GM10266 (cell line): ENCODE data around the gene VSIR.
A peak's percentile ranks its signal among the peaks of the same experiment; 100 is the strongest.

Source experiments
- DNase-seq: peaks from one replicate; pipeline ENCODE4 v3.0.0; 2012; ENCODE audit errors: extremely low spot score
- TF ChIP-seq, protein P1 (sequence below): IDR thresholded peaks from 2 replicates; pipeline ENCODE4 v1.5.1; 2012; ENCODE audit warnings: mild to moderate bottlenecking, low read depth; ENCODE audit not compliant: control insufficient read depth, insufficient read depth; ENCODE audit errors: missing control alignments

The VSIR gene

DNA sequence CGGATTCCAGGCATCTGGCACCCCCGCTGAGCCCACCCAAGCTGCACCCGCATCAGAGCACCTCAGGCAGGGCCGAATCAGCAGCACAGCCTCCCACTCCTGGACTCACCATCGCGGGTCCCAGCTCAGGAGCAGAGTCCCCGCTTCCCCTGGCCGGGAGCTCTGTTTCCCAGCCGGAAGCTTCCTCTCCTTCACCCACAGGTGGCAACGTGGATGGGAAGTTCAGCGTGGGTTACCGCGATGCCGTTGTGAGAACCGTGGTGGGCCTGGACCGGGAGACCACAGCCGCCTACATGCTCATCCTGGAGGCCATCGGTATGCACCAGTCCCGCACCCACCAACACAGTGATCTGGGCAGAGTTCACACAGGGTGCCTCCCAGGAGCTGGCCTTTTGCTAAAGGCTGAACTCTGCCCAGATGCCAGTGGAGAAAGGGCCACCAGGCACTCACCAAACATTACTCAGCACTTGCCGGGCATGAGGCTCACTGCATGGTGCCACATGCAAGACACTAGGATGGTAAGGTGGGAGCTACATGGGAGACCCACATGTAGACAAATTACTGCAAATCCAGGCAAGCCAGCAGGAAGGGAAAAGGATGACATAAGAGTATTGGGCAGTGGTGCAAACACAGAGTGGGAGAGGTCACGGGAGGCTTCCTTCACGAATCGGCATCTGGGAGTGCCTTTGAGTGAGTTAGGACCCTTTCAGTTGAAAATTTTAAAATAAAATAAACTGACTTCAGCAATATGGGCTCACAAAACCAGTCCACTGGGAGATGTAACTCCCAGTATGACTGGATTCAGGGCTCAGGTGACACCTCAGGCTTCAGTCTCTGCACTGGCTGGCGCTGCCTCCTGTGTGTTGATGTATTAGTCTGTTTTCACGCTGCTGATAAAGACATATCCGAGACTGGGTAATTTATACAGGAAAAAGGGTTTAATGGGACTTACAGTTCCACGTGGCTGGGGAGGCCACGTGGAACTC, 64.1 kb downstream of the VSIR start:
- TF ChIP-seq, protein P1, sequence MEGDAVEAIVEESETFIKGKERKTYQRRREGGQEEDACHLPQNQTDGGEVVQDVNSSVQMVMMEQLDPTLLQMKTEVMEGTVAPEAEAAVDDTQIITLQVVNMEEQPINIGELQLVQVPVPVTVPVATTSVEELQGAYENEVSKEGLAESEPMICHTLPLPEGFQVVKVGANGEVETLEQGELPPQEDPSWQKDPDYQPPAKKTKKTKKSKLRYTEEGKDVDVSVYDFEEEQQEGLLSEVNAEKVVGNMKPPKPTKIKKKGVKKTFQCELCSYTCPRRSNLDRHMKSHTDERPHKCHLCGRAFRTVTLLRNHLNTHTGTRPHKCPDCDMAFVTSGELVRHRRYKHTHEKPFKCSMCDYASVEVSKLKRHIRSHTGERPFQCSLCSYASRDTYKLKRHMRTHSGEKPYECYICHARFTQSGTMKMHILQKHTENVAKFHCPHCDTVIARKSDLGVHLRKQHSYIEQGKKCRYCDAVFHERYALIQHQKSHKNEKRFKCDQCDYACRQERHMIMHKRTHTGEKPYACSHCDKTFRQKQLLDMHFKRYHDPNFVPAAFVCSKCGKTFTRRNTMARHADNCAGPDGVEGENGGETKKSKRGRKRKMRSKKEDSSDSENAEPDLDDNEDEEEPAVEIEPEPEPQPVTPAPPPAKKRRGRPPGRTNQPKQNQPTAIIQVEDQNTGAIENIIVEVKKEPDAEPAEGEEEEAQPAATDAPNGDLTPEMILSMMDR = no peak
- no peak for DNase-seq

DNA sequence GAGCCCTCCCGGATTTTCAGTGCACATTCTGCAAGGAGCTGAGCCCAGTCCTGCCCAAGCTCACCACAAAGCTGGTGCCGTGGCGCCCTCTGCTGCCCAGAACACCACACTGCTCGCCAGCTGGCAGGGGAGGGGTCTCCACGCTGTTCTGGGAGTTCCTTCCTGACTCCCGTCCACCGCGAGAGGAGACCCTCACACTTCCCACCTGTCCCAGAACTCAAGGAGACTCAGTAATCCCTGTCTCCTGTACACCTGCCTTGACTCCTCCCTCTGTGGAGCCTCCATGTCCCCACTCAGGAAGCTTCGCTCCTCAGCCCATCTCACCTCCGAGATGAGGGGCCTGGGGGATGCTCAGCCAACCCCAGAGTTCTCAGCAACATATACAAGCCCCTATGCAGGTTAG, 65.0 kb downstream of the VSIR start:
- TF ChIP-seq, protein P1 = peak; percentile 95
- peak; percentile 77 for DNase-seq

DNA sequence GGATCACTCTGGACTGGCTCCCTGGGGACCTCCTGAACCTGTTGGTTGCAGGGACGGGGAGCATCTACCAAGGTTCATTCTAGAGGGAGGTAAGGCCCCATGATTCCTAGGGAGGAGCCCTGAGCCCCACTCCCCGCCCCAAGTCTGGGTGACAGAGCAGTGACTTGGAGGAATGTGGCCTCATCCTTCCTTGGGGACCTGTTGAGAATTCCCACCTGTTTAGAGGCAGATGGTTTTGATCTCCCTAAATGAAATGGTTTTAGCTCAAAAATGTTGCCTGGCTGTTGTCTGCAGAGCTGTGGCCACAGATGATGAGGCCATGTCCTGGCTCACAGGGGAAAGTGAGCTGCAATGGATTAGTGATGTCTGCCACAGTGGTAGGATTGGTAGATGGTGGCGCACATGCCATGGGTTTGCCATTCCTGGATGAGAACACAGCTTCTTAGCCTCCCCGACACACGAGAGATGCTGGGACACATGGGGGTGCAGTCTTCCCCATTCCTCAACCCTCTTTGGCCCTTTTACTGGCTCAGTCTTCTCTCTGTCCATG, 66.0 kb downstream of the VSIR start:
- DNase-seq = no peak
- TF ChIP-seq, protein P1 = no peak

DNA sequence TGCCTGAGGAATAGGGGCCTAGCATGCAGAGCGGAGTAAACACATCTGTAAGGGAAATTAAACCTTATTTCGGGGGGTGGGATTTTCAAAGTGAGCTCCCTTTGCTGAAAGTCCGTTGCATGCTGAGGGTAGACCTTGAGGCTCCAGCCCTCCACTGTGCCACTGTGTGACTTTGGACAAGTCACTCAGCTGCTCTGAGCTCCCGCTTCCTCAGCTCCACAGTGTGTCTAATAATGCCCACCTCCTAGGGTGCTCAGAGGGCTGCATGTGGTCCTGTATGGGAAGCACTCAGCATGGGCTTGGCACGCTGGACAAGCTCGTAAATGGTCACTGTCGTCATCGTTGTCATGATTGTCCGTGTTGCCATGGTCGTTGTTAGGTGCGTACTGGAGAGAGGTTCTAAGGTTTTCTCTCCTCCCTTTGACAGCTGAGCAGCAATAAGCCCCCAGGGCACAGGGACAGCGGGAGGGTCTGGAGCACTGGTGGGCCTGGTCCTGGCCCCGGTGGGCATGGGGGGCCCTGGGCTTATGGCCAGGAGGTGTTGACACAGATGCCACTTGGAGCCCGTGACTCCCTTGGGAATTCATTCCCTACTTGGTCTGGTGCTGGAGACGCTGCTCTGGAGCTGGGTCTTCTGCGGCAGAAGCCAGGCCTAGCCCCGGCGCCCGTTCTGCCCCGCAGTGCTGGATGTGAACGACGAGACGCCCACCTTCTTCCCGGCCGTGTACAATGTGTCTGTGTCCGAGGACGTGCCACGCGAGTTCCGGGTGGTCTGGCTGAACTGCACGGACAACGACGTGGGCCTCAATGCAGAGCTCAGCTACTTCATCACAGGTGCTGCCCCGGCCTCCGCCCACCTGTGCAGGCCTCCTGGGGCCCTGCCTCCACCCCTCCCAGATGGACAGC, 66.9 kb downstream of the VSIR start:
- TF ChIP-seq, protein P1 = no peak
- DNase-seq = no peak

DNA sequence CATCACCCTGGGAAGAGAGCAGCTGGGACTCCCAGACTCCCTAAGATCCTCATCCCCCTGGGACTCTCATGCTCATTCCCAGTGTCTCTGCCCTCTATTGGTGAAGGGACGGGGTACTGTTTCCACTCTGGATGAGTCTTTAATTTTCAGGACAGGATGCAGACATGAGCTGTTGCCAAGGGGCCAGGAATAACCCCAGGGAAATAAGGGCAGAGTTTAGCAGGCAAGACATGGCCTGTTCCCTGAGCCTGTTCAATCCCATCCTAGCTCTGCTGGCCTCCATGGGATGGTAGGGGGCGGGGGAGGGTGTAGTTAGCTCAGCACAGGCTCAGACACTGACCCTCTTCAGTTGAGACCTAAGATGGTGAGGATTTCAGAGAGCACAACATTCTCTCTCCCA, 67.7 kb downstream of the VSIR start:
- TF ChIP-seq, protein P1 = no peak
- no peak for DNase-seq

DNA sequence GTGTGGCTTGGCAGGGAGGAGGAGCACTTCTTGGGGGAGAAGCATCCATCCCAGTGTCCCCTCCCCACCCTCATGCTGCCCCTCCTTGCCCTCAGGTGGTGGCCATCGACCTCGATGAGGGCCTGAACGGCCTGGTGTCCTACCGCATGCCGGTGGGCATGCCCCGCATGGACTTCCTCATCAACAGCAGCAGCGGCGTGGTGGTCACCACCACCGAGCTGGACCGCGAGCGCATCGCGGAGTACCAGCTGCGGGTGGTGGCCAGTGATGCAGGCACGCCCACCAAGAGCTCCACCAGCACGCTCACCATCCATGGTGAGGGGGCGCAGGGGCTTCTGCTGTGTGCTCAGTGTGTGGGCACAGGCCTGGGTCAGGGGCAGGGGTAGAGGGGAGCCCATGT, 68.5 kb downstream of the VSIR start:
- TF ChIP-seq, protein P1 = no peak
- no peak for DNase-seq
